WTC11 (cell line): Measurements from ENCODE around the gene PRSS33. TPM values are rescaled to one million over a fixed set of nuclear protein-coding genes. Genes with fewer than 3 reads are reported as not detected.

Experiments
- ATAC-seq: fragments of 200-7000 bp; cut with Tn5 transposase; 2 replicates; pipeline ENCODE4 v1.10.0; 2021; ENCODE audit warnings: mild to moderate bottlenecking, moderate library complexity
- CTCF ChIA-PET: fragments of 300-600 bp; sonication (Branson Sonifier 250); formaldehyde crosslinking; loops from one replicate; lab custom pipeline; 2021; ENCODE audit warnings: antibody characterized with exemption; lab: Charles Lee
- POLR2A ChIA-PET: fragments of 350-600 bp; sonication (Branson Sonifier 250); formaldehyde crosslinking; loops from one replicate; lab custom pipeline; 2021; ENCODE audit warnings: antibody characterized with exemption; lab: Charles Lee
- DNase-seq: peaks from one replicate; pipeline ENCODE4 v3.0.0; 2021; ENCODE audit warnings: low spot score
- H3K27ac Mint-ChIP-seq: 2 replicates; pipeline ENCODE4 v1.8.0; 2021; ENCODE audit warnings: mixed read lengths
- H3K27me3 Mint-ChIP-seq: 2 replicates; pipeline ENCODE4 v1.8.0; 2021; ENCODE audit warnings: low read depth, mild to moderate bottlenecking, moderate library complexity, mixed read lengths
- H3K36me3 Mint-ChIP-seq: 2 replicates; pipeline ENCODE4 v1.8.0; 2021; ENCODE audit warnings: mixed read lengths
- H3K4me1 Mint-ChIP-seq: 2 replicates; pipeline ENCODE4 v1.8.0; 2022; ENCODE audit warnings: mixed read lengths
- H3K4me3 Mint-ChIP-seq: 2 replicates; pipeline ENCODE4 v1.8.0; 2021; ENCODE audit warnings: mild to moderate bottlenecking, moderate library complexity, mixed read lengths
- H3K9me3 Mint-ChIP-seq: 2 replicates; pipeline ENCODE4 v1.8.0; 2021; ENCODE audit warnings: mixed read lengths
- ATF1 ChIP-seq: sonication (generic); formaldehyde crosslinking; IDR thresholded peaks from 2 replicates; pipeline ENCODE4 v1.8.1; 2023; ENCODE audit warnings: mild to moderate bottlenecking, moderate library complexity, missing genetic modification reagents
- CREM ChIP-seq: sonication (generic); formaldehyde crosslinking; IDR thresholded peaks from 2 replicates; pipeline ENCODE4 v1.8.1; 2022; ENCODE audit warnings: mild to moderate bottlenecking, missing genetic modification reagents, moderate library complexity
- JAZF1 ChIP-seq: fragments of 250-450 bp; sonication (Bioruptor Pico); IDR thresholded peaks from 2 replicates; pipeline ENCODE4 v1.9.0; 2021; ENCODE audit warnings: moderate library complexity, mild to moderate bottlenecking, inconsistent platforms
- SMAD3 ChIP-seq: sonication (generic); formaldehyde crosslinking; IDR thresholded peaks from 2 replicates; pipeline ENCODE4 v1.8.0; 2022; ENCODE audit warnings: missing genetic modification reagents, mild to moderate bottlenecking, borderline replicate concordance
- SMAD4 ChIP-seq: sonication (generic); formaldehyde crosslinking; IDR thresholded peaks from 2 replicates; pipeline ENCODE4 v1.8.0; 2022; ENCODE audit warnings: mild to moderate bottlenecking, missing genetic modification reagents
- TEAD1 ChIP-seq: sonication (generic); formaldehyde crosslinking; IDR thresholded peaks from 2 replicates; pipeline ENCODE4 v1.8.0; 2022; ENCODE audit warnings: mild to moderate bottlenecking, missing genetic modification reagents
- ZNF219 ChIP-seq: sonication (generic); formaldehyde crosslinking; IDR thresholded peaks from 2 replicates; pipeline ENCODE4 v1.8.0; 2023; ENCODE audit warnings: missing genetic modification reagents, mild to moderate bottlenecking, borderline replicate concordance
- ZNF317 ChIP-seq: sonication (generic); formaldehyde crosslinking; IDR thresholded peaks from 2 replicates; pipeline ENCODE4 v1.8.1; 2023; ENCODE audit warnings: low read depth, mild to moderate bottlenecking, moderate library complexity, missing genetic modification reagents, borderline replicate concordance
- total RNA-seq: library from RNA; stranded (reverse); gene quantifications from 3 replicates; pipeline ENCODE4 v1.2.3, GENCODE V29; 2021
- TF ChIP-seq, protein P1 (sequence below): sonication (generic); formaldehyde crosslinking; IDR thresholded peaks from 2 replicates; pipeline ENCODE4 v1.8.1; 2022; ENCODE audit warnings: missing genetic modification reagents, borderline replicate concordance
- TF ChIP-seq, protein P2 (sequence below): sonication (generic); formaldehyde crosslinking; IDR thresholded peaks from 2 replicates; pipeline ENCODE4 v1.8.1; 2022; ENCODE audit warnings: low read depth, mild to moderate bottlenecking, moderate library complexity, missing genetic modification reagents, borderline replicate concordance
- TF ChIP-seq, protein P3 (sequence below): sonication (generic); formaldehyde crosslinking; IDR thresholded peaks from 2 replicates; pipeline ENCODE4 v1.8.1; 2022; ENCODE audit warnings: mild to moderate bottlenecking, moderate library complexity, missing genetic modification reagents
- TF ChIP-seq, protein P4 (sequence below): fragments of 250-450 bp; sonication (Bioruptor Pico); IDR thresholded peaks from 2 replicates; pipeline ENCODE4 v1.9.0; 2021; ENCODE audit warnings: mild to moderate bottlenecking, borderline replicate concordance
- TF ChIP-seq, protein P5 (sequence below): sonication (generic); formaldehyde crosslinking; IDR thresholded peaks from 2 replicates; pipeline ENCODE4 v1.8.0; 2023; ENCODE audit warnings: mild to moderate bottlenecking, missing genetic modification reagents

PRSS33 gene
- total RNA-seq, 1 experiment from 2014 or later, result 0.24 TPM

DNA sequence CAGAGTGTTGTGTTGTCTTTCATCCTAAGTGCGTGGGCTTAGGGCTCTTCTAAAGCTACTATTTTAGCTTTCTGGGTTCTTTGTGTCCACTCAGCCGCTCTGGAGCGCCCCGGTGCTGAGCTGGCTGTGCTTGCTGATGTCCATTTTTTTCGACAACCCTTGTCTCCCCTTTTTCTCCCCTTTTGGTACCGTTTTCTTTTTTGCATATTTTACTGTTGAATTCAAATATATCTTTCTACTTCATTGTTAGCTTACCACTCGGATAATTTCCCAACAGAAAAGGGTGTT, 33.7 kb downstream of the PRSS33 start (continued):
- TF ChIP-seq, protein P1, sequence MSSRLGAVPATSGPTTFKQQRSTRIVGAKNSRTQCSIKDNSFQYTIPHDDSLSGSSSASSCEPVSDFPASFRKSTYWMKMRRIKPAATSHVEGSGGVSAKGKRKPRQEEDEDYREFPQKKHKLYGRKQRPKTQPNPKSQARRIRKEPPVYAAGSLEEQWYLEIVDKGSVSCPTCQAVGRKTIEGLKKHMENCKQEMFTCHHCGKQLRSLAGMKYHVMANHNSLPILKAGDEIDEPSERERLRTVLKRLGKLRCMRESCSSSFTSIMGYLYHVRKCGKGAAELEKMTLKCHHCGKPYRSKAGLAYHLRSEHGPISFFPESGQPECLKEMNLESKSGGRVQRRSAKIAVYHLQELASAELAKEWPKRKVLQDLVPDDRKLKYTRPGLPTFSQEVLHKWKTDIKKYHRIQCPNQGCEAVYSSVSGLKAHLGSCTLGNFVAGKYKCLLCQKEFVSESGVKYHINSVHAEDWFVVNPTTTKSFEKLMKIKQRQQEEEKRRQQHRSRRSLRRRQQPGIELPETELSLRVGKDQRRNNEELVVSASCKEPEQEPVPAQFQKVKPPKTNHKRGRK (CRISPR knock-in tag), result no peak
- TF ChIP-seq, protein P2, sequence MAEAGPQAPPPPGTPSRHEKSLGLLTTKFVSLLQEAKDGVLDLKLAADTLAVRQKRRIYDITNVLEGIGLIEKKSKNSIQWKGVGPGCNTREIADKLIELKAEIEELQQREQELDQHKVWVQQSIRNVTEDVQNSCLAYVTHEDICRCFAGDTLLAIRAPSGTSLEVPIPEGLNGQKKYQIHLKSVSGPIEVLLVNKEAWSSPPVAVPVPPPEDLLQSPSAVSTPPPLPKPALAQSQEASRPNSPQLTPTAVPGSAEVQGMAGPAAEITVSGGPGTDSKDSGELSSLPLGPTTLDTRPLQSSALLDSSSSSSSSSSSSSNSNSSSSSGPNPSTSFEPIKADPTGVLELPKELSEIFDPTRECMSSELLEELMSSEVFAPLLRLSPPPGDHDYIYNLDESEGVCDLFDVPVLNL (CRISPR knock-in tag), result no peak

DNA sequence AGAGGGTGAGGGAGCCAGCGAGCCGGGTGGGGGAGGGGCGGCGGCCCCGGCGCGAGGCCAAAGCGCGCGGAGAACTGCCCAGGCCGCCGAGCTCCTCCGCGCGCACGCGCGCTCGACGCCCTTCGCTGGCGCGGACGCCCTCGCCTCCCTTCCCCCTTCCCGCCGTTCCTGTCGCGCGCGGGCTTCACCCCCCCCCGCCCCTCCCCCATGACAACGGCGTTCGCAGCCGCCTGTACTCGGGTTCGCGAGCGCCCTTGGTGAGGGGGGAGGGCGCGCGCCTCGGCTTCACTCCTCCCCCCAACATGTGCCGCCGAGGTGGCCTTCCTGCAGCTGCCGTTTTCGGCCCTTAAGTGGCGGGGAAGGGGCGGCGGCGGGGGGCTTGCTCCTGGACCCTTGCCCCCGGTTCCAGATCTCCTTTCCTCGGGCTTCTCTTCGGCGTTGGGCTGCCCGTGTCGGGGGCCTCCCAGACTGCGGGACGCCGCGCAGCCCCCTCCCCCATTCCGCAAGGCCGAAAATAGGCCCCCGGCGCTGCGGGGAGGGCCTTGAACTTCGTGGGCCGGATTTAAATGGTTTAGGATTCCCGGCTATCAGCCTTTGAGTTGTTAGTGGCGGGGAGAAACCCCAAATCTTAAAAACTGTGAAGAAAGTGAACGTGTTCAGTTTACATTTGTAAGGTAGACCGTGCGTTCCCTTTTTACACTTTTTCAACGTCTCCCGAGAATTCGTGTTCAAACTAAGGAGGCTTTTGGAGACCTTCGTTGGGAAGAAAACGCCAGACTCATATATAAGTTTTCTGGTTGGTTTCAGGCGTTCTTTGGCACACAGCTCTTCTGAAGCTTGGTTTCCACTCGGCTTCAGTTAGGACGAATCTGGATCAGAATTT, 34.3 kb downstream of the PRSS33 start:
- no peaks in the 10 kb centered on the region for H3K9me3 Mint-ChIP-seq
- CTCF ChIA-PET, result interaction anchor here (0.8 to 1.5 kb wide), 3 partner anchors 16 to 172 kb away, joined by 3 to 6 read pairs (median 4); no protein-coding TSS in a partner anchor
- peak overlapping the region; percentile 89 for H3K4me3 Mint-ChIP-seq
- peak overlapping the region; percentile 95 for H3K27ac Mint-ChIP-seq
- H3K27me3 Mint-ChIP-seq, result no peaks in the 10 kb centered on the region
- ATAC-seq, result peak; percentile 29
- TF ChIP-seq TEAD1 (CRISPR knock-in tag) (no peak), CREM (CRISPR knock-in tag) (no peak), SMAD3 (no peak), SMAD4 (CRISPR knock-in tag) (no peak), ATF1 (CRISPR knock-in tag) (no peak), ZNF317 (CRISPR knock-in tag) (no peak), JAZF1 (CRISPR knock-in tag) (no peak), ZNF219 (0 out of 2 replicates have a peak, but pooled peaks have one; percentile 65)
- TF ChIP-seq, protein P3, sequence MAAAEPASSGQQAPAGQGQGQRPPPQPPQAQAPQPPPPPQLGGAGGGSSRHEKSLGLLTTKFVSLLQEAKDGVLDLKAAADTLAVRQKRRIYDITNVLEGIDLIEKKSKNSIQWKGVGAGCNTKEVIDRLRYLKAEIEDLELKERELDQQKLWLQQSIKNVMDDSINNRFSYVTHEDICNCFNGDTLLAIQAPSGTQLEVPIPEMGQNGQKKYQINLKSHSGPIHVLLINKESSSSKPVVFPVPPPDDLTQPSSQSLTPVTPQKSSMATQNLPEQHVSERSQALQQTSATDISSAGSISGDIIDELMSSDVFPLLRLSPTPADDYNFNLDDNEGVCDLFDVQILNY (CRISPR knock-in tag), result peak; percentile 5; the same call in 1 of the 2 replicates
- TF ChIP-seq, protein P4, sequence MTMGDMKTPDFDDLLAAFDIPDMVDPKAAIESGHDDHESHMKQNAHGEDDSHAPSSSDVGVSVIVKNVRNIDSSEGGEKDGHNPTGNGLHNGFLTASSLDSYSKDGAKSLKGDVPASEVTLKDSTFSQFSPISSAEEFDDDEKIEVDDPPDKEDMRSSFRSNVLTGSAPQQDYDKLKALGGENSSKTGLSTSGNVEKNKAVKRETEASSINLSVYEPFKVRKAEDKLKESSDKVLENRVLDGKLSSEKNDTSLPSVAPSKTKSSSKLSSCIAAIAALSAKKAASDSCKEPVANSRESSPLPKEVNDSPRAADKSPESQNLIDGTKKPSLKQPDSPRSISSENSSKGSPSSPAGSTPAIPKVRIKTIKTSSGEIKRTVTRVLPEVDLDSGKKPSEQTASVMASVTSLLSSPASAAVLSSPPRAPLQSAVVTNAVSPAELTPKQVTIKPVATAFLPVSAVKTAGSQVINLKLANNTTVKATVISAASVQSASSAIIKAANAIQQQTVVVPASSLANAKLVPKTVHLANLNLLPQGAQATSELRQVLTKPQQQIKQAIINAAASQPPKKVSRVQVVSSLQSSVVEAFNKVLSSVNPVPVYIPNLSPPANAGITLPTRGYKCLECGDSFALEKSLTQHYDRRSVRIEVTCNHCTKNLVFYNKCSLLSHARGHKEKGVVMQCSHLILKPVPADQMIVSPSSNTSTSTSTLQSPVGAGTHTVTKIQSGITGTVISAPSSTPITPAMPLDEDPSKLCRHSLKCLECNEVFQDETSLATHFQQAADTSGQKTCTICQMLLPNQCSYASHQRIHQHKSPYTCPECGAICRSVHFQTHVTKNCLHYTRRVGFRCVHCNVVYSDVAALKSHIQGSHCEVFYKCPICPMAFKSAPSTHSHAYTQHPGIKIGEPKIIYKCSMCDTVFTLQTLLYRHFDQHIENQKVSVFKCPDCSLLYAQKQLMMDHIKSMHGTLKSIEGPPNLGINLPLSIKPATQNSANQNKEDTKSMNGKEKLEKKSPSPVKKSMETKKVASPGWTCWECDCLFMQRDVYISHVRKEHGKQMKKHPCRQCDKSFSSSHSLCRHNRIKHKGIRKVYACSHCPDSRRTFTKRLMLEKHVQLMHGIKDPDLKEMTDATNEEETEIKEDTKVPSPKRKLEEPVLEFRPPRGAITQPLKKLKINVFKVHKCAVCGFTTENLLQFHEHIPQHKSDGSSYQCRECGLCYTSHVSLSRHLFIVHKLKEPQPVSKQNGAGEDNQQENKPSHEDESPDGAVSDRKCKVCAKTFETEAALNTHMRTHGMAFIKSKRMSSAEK (CRISPR knock-in tag), result no peak
- TF ChIP-seq, protein P5, sequence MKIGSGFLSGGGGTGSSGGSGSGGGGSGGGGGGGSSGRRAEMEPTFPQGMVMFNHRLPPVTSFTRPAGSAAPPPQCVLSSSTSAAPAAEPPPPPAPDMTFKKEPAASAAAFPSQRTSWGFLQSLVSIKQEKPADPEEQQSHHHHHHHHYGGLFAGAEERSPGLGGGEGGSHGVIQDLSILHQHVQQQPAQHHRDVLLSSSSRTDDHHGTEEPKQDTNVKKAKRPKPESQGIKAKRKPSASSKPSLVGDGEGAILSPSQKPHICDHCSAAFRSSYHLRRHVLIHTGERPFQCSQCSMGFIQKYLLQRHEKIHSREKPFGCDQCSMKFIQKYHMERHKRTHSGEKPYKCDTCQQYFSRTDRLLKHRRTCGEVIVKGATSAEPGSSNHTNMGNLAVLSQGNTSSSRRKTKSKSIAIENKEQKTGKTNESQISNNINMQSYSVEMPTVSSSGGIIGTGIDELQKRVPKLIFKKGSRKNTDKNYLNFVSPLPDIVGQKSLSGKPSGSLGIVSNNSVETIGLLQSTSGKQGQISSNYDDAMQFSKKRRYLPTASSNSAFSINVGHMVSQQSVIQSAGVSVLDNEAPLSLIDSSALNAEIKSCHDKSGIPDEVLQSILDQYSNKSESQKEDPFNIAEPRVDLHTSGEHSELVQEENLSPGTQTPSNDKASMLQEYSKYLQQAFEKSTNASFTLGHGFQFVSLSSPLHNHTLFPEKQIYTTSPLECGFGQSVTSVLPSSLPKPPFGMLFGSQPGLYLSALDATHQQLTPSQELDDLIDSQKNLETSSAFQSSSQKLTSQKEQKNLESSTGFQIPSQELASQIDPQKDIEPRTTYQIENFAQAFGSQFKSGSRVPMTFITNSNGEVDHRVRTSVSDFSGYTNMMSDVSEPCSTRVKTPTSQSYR (CRISPR knock-in tag), result peak; percentile 40; the same call in 1 of the 2 replicates
- H3K4me1 Mint-ChIP-seq, result peaks cover 38% of the 10 kb centered on the region
- DNase-seq, result no peak
- POLR2A ChIA-PET, result interaction anchor here (0.6 to 1.3 kb wide), 6 partner anchors 9 to 508 kb away, joined by 3 to 4 read pairs (median 3); partner anchors contain the start of gene KCTD5
- H3K36me3 Mint-ChIP-seq, result peaks cover 46% of the 10 kb centered on the region
